ENCODE measurements around the gene PHACTR1.

PHACTR1 gene

DNA sequence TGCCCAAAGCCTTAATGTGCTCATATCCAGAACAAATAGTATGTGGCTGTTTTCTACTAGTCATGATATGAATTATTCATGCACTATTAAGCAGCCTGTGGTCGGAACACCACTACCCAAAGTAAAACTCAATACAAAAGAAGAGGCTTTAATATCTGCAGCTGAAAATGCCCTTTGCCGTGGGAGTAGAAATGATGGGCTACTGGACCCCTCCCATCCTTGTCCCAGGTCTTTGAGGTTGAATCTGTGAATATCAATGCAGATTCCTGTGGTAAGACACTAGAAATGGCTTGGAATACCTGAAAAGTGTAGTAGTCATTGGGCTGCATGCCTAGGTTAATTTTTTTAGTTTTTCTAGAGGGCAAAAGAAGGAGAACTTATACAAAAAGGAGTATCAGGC is 308.0 kb downstream of the PHACTR1 start:
- H3K36me3 Mint-ChIP-seq (ENCODE audit: low read depth) = no peaks in the 10 kb centered on the region
- H3K4me1 Mint-ChIP-seq (ENCODE audit: low read depth) = no peaks in the 10 kb centered on the region
- H3K4me3 Mint-ChIP-seq = no peak overlapping the region
- no peaks in the 10 kb centered on the region for H3K9me3 Mint-ChIP-seq
- peaks cover 27% of the 10 kb centered on the region for H3K27me3 Mint-ChIP-seq
- no peak overlapping the region for H3K27ac Mint-ChIP-seq

DNA sequence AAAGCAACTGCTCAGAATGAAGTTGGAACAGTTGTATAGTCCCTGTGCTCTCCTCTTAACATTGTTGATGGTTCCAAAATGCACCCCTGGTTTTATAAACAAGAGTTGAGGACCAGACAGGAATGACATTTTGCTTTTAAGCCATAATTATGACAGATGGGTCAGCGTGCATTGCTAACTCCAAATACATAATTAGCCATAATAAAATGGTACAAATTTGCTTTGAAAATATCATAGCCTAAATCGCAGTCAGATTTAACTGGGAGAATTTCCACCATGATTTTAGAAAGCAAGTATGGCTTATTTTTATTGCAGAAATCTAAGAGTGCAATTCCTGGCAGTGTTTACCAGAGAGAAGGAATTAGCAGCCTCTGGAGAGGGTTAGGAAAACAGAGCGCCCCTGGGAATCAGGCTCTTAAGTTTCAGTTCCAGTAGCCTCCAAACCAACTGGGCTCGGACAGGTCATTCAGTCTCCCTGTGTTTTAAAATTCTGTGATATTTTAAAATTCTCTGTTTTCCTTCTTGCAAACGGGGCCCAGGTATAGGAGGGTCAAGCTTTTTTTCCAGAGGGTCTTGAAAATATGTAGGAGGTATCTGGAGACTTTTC is 309.4 kb downstream of the PHACTR1 start:
- H3K36me3 Mint-ChIP-seq (ENCODE audit: low read depth) = no peaks in the 10 kb centered on the region
- no peak overlapping the region for H3K27ac Mint-ChIP-seq
- no peaks in the 10 kb centered on the region for H3K9me3 Mint-ChIP-seq
- peaks cover 28% of the 10 kb centered on the region for H3K27me3 Mint-ChIP-seq
- H3K4me1 Mint-ChIP-seq (ENCODE audit: low read depth) = no peaks in the 10 kb centered on the region
- H3K4me3 Mint-ChIP-seq = no peak overlapping the region

DNA sequence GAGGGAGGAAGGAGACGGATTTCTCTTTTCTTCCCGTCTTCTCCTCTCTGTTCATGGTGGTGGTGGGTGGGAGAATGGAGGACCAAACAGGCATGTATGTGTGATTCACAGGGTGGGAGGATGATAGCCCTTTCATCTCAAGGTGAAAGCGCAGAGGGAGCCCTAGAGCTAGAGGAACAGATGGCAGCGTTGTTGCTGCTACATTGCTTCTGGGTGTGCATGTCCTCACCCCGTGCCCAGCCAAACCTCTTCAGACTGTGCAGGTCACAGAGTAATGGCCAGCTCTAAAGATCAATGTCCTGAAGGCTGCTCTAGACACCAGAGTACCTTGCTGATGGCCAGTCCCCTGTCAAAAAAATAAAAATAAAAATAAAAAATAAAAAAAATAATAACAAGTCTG is 310.0 kb downstream of the PHACTR1 start:
- Mint-ChIP-seq H3K36me3 (ENCODE audit: low read depth) (no peaks in the 10 kb centered on the region), H3K27me3 (peaks cover 28% of the 10 kb centered on the region), H3K27ac (no peak overlapping the region), H3K4me3 (no peak overlapping the region), H3K4me1 (ENCODE audit: low read depth) (no peaks in the 10 kb centered on the region), H3K9me3 (no peaks in the 10 kb centered on the region)

DNA sequence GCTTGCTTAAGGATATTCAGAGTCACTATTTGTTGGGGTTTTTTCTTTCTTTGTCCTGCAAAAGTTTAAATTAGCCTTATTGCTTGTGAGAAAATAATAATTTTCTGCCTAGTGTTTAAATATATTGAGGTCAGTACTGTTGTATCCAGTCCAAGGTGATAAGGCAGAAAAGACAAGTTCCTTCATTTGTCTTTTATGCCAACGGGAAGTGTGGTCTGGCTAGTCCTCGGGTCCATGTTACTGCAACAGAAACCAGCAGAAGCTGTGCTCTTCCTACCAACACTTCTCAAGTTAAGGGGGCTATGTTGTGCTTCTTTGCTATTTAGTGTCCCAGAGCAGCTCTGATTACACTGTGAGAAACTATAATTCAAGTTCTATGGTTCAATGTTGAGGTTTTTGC is 310.6 kb downstream of the PHACTR1 start:
- Mint-ChIP-seq H3K27me3 (peaks cover 28% of the 10 kb centered on the region), H3K27ac (no peak overlapping the region), H3K4me3 (no peak overlapping the region), H3K9me3 (no peaks in the 10 kb centered on the region), H3K36me3 (ENCODE audit: low read depth) (no peaks in the 10 kb centered on the region), H3K4me1 (ENCODE audit: low read depth) (no peaks in the 10 kb centered on the region)

DNA sequence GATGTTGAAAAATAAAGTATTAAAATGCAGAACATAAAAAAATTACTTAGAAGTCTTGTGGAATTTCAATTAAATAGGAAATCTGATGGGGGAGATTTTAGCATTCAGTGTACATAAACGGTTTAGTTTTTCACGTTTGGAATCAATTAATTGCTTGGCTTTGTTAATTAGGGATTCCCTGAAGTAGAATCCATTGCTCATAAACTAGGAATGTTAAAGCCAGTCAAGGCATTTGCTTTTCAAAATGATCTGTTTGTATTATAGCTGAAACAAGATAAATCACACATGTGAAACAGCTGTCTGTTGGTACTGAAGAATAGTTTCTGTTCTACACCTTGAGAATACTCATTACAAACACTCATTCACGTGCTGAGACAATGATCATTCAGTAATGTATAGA is 313.8 kb downstream of the PHACTR1 start:
- H3K4me3 Mint-ChIP-seq = no peak overlapping the region
- H3K27me3 Mint-ChIP-seq = peaks cover 23% of the 10 kb centered on the region
- H3K9me3 Mint-ChIP-seq = no peaks in the 10 kb centered on the region
- H3K4me1 Mint-ChIP-seq (ENCODE audit: low read depth) = no peaks in the 10 kb centered on the region
- H3K27ac Mint-ChIP-seq = no peak overlapping the region
- H3K36me3 Mint-ChIP-seq (ENCODE audit: low read depth) = no peaks in the 10 kb centered on the region

DNA sequence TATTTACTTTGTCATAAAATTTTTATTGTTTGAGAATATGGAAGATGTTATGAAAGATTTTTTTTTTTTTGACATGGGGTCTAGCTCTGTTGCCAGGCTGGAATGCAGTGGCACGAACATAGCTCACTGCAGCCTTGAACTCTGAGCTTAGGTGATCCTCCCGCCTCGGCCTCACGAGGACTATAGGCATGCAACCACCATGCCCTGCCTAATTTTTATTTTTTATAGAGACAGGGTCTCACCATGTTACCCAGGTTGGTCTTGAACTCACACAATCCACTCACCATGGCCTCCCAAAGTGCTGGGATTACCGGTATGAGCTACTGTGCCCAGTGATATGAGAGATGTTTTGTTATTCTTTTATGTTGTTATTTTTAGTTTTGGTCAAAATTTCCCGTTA is 316.0 kb downstream of the PHACTR1 start:
- H3K27ac Mint-ChIP-seq = no peak overlapping the region
- H3K9me3 Mint-ChIP-seq = no peaks in the 10 kb centered on the region
- no peaks in the 10 kb centered on the region for H3K36me3 Mint-ChIP-seq (ENCODE audit: low read depth)
- H3K4me3 Mint-ChIP-seq = no peak overlapping the region
- peaks cover 20% of the 10 kb centered on the region for H3K27me3 Mint-ChIP-seq
- H3K4me1 Mint-ChIP-seq (ENCODE audit: low read depth) = no peaks in the 10 kb centered on the region

DNA sequence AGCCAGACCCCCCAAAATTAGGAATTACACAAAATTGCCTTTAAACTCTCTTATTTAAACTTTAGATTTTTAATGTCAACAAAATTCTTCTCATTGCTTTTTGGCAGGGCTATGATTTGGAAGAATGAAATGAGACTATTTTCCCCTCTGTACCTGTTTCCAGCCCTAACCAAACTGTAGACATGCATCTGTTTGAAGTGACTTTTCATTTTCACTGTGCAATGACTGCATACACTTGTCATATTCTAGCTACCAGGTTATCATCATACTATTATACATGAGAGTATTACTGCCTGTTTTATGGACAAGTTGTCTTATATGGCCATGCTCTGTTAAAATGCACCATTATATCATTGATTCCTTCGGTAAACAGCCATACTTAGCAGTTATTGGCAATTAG is 316.6 kb downstream of the PHACTR1 start:
- peaks cover 23% of the 10 kb centered on the region for H3K27me3 Mint-ChIP-seq
- no peak overlapping the region for H3K4me3 Mint-ChIP-seq
- no peaks in the 10 kb centered on the region for H3K4me1 Mint-ChIP-seq (ENCODE audit: low read depth)
- H3K9me3 Mint-ChIP-seq = no peaks in the 10 kb centered on the region
- H3K36me3 Mint-ChIP-seq (ENCODE audit: low read depth) = no peaks in the 10 kb centered on the region
- no peak overlapping the region for H3K27ac Mint-ChIP-seq

DNA sequence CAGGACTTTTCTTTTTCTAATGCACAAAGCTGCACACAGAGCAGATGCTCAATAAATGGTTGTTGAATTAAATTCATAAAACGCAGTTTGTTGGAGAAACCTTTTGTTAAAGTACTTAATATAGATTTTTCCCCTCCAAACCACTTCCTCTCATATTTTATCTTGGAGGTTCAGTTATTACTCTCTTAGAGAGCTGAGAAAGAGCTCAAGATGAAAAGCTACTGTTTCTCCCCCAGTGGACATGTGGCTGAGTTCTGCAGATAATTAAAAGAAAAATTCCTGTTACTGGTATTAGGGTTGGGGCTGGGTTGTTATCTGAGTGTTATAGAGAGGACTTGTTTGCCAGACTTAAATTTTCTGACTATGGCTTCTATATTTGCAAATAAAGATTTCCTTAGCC is 317.7 kb downstream of the PHACTR1 start:
- Mint-ChIP-seq H3K27me3 (peaks cover 18% of the 10 kb centered on the region), H3K4me3 (no peak overlapping the region), H3K9me3 (no peaks in the 10 kb centered on the region), H3K4me1 (ENCODE audit: low read depth) (no peaks in the 10 kb centered on the region), H3K27ac (no peak overlapping the region), H3K36me3 (ENCODE audit: low read depth) (no peaks in the 10 kb centered on the region)

DNA sequence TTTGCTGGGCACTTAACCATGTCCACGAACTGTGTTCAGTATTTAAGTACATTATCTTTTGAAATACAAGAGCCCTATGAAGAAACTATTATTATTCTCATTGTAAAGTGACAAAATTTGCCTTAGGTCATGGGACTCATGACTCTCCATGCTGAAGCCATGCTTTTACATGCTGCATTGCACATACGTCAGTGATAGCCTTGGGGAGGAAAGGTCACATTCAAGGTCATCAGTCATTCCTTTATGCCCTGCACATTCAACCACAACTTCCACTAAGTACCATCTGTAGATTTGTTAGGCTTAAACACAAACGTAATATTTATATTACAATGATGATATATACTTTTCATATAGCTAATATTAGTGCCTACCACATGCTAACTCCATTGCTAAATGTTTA is 319.0 kb downstream of the PHACTR1 start:
- Mint-ChIP-seq H3K36me3 (ENCODE audit: low read depth) (no peaks in the 10 kb centered on the region), H3K4me1 (ENCODE audit: low read depth) (no peaks in the 10 kb centered on the region), H3K27me3 (peaks cover 22% of the 10 kb centered on the region)

DNA sequence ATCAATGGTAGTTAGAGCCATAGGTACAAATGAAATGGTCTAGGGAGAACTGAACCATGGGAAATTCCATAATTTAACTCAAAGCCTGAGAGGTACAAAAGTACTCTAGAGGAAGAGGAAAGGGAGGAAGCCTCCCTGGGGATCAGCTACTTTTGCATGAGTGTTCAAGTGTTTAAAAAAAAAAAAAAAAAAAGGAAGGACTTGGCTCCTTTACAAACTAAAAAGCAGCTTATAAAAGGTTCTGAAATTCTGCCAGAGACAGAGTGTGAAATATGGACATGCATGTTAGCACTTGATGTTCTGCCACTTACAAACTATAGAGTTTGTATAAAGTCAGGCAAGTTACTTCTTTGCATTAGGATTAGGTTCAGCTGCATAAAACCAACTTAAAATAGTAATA is 321.7 kb downstream of the PHACTR1 start:
- no peak overlapping the region for H3K4me3 Mint-ChIP-seq
- no peaks in the 10 kb centered on the region for H3K9me3 Mint-ChIP-seq
- no peak overlapping the region for H3K27ac Mint-ChIP-seq
- peaks cover 7% of the 10 kb centered on the region for H3K4me1 Mint-ChIP-seq (ENCODE audit: low read depth)
- peaks cover 26% of the 10 kb centered on the region for H3K27me3 Mint-ChIP-seq
- no peaks in the 10 kb centered on the region for H3K36me3 Mint-ChIP-seq (ENCODE audit: low read depth)

More for the DNA sequence above, 319.0 kb downstream of the PHACTR1 start:
- Mint-ChIP-seq H3K4me3 (no peak overlapping the region), H3K27ac (no peak overlapping the region), H3K9me3 (no peaks in the 10 kb centered on the region)

DNA sequence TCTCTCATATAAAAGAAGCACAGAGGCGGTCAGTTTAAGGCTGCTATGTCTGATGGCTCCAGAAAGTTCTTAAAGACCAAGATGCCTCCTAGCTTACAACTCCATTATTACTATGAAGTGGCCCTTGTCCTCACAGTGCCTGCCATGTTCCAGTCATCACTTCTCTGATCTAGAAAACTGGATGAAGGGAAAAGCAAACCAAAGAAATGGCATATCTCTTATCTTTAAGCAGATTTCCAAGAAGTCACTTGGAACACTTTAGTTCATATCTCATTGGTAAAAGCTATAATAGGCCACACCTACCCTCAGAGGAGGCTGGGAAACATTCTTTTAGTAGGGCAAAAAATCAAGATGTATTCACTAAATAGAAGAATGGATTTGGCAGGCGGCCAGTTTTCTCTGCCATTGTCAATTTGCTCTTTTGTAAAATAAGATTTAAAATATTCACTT is 322.2 kb downstream of the PHACTR1 start:
- Mint-ChIP-seq H3K4me3 (no peak overlapping the region), H3K4me1 (ENCODE audit: low read depth) (peaks cover 7% of the 10 kb centered on the region), H3K36me3 (ENCODE audit: low read depth) (no peaks in the 10 kb centered on the region), H3K27me3 (peaks cover 26% of the 10 kb centered on the region), H3K27ac (no peak overlapping the region), H3K9me3 (no peaks in the 10 kb centered on the region)

DNA sequence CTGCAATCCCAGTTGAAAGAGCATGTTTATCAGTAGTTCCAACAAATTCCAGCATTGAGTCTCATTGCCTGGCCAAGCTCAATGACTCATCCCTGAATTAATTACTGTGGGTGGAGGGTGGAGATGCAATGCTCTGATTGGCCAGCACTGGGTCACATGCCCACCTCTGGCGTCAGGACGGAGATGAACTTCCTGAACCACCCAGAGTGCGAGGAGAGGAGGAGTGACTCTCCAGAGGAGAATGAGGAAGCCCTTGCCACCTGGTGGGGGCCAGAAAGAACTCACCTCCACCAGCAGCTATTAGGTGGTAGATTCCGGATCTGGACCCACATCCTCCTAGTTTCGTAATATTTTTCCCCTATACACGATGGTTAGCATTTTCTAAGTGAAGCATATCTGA is 327.8 kb downstream of the PHACTR1 start:
- no peaks in the 10 kb centered on the region for H3K36me3 Mint-ChIP-seq (ENCODE audit: low read depth)
- peaks cover 7% of the 10 kb centered on the region for H3K4me1 Mint-ChIP-seq (ENCODE audit: low read depth)
- peaks cover 34% of the 10 kb centered on the region for H3K27me3 Mint-ChIP-seq
- H3K27ac Mint-ChIP-seq = no peak overlapping the region
- H3K4me3 Mint-ChIP-seq = no peak overlapping the region
- H3K9me3 Mint-ChIP-seq = peaks cover 6% of the 10 kb centered on the region

DNA sequence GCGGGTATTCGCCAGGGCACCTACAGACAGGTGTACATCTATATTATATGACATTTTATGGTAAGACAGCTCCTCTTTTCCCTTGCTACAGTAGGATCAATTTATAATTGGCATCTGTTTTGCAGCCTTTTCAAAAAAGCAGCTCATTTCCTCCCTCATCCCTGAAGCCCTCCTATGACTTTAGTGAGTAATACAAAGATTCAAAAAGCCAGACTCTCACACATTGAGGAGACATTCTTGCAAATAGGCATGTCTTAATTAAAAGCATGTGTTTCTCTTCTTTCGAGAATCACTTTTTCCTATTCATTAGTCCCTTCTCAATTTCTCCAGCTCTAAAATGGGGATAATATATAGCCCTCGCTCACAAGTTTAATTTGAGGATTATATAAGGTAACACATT is 328.3 kb downstream of the PHACTR1 start:
- H3K36me3 Mint-ChIP-seq (ENCODE audit: low read depth) = no peaks in the 10 kb centered on the region
- no peak overlapping the region for H3K4me3 Mint-ChIP-seq
- H3K9me3 Mint-ChIP-seq = peaks cover 6% of the 10 kb centered on the region
- H3K27me3 Mint-ChIP-seq = peaks cover 28% of the 10 kb centered on the region
- H3K27ac Mint-ChIP-seq = no peak overlapping the region
- H3K4me1 Mint-ChIP-seq (ENCODE audit: low read depth) = peaks cover 7% of the 10 kb centered on the region

DNA sequence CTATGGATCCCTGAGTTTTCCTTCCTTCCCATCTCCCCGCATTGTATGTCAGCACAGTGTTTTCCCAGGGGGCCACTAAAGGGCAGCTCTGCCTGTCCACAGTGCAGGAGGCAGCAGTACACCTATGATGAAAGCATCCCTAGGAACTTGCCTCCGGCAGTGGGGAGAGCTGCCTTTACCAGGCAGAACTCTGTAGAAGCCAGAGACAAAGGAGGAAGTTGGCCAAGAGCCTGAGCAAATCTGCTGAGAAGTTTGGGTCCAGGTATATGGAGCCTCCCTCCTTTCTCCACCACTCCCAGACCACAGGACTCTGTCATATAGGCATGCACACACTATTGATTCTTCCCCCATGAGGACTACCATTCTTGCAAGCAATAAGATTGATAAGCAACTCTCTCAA is 329.1 kb downstream of the PHACTR1 start:
- peaks cover 26% of the 10 kb centered on the region for H3K27me3 Mint-ChIP-seq
- no peak overlapping the region for H3K4me3 Mint-ChIP-seq
- H3K27ac Mint-ChIP-seq = no peak overlapping the region
- peaks cover 6% of the 10 kb centered on the region for H3K9me3 Mint-ChIP-seq
- peaks cover 7% of the 10 kb centered on the region for H3K4me1 Mint-ChIP-seq (ENCODE audit: low read depth)
- H3K36me3 Mint-ChIP-seq (ENCODE audit: low read depth) = no peaks in the 10 kb centered on the region

DNA sequence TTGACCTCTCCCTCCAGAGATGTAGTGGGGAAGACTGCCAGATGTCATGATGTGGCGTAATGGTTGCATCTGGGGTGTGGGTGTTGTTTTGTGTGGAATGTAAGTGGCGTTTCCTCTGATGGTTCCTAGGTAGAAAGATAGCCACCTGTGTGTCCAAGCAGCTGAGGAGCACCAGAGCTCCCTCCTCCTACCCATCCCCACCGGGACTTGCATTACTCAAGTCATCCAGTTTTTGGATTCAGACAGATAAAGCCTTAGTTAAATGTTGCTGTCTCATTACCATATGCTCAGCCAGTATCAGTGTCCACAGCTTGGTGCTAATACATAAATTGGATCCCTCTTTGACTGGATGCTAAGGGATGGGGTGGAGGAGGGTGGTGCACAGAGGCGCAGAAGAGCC is 329.5 kb downstream of the PHACTR1 start:
- H3K36me3 Mint-ChIP-seq (ENCODE audit: low read depth) = no peaks in the 10 kb centered on the region
- no peak overlapping the region for H3K4me3 Mint-ChIP-seq
- H3K27me3 Mint-ChIP-seq = peaks cover 27% of the 10 kb centered on the region
- no peak overlapping the region for H3K27ac Mint-ChIP-seq
- peaks cover 7% of the 10 kb centered on the region for H3K4me1 Mint-ChIP-seq (ENCODE audit: low read depth)
- H3K9me3 Mint-ChIP-seq = peaks cover 6% of the 10 kb centered on the region

DNA sequence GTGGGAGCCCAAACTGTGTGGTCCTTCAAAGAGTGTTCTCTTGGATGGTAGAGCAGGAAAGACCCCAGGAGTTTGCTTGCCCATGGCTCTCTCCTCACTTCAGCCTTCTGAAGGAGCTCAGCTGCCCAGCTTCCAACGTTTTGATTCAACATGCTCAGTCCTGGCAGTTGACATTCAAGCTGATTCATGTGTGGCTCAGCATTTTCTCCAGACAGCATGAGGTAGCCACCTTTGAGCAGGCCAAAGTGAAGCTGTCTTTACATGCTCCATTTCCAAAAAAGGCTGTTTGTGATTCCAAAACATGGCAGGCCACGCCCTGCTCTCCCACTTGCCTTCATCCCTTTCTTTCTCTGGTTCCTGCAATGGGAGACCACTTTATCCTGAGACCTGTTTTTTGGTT is 331.5 kb downstream of the PHACTR1 start:
- Mint-ChIP-seq H3K27me3 (peaks cover 22% of the 10 kb centered on the region), H3K4me3 (no peak overlapping the region)

More for the DNA sequence above, 331.5 kb downstream of the PHACTR1 start:
- no peak overlapping the region for H3K27ac Mint-ChIP-seq
- H3K9me3 Mint-ChIP-seq = peaks cover 6% of the 10 kb centered on the region
- H3K4me1 Mint-ChIP-seq (ENCODE audit: low read depth) = peaks cover under 1% of the 10 kb centered on the region
- no peaks in the 10 kb centered on the region for H3K36me3 Mint-ChIP-seq (ENCODE audit: low read depth)
